SK-N-SH (cell line): ENCODE results near the gene DCK. TPM values are rescaled to one million over a fixed set of nuclear protein-coding genes. Genes with fewer than 3 reads are reported as not detected.
"Not testable (repeated sequence)": the region's sequence is repeated elsewhere in the genome, so short reads cannot be mapped to it uniquely, and the experiment has no call there.

Experiments
- CTCF ChIA-PET: fragments of 300-600, 350-600 bp; formaldehyde crosslinking; extraction: SDS; loops from one replicate; lab custom pipeline; 2021; lab: Yijun Ruan, JAX
- POLR2A ChIA-PET: fragments of 350-600 bp; sonication (Branson Sonifier 250); formaldehyde crosslinking; extraction: SDS; loops from one replicate; lab custom pipeline; 2020; ENCODE audit warnings: antibody characterized with exemption, inconsistent platforms; lab: Yijun Ruan, JAX
- DNase-seq: peaks from one replicate; pipeline ENCODE4 v3.0.0; 2012
- H2AFZ ChIP-seq: fragments of 200-600 bp; sonication (generic); 2 replicates; pipeline ENCODE4 v1.8.1; 2016; ENCODE audit warnings: antibody characterized with exemption, mild to moderate bottlenecking, low read depth
- H3F3A ChIP-seq: fragments of 200-600 bp; sonication (generic); replicated peaks from 2 replicates; pipeline ENCODE3; 2016; ENCODE audit warnings: antibody characterized with exemption, mild to moderate bottlenecking; ENCODE audit not compliant: insufficient read depth
- H3K27ac ChIP-seq, 2 experiments: fragments of 200-500 bp in 1 of 2; fragments of 200-600 bp in 1 of 2; sonication (Bioruptor generic) in 1 of 2; sonication (generic), shearing (Covaris generic) in 1 of 2; 2 replicates each; pipeline versions ENCODE4 v1.5.1 to v1.6.1; 2014 to 2016; ENCODE audit warnings: low read depth in 2 of 2, inconsistent platforms in 1 of 2, low read length in 1 of 2, mild to moderate bottlenecking in 1 of 2, mixed read lengths in 1 of 2
- H3K27me3 ChIP-seq: fragments of 200-600 bp; sonication (generic), shearing (Covaris generic); 2 replicates; pipeline ENCODE4 v1.6.1; 2016; ENCODE audit warnings: mixed run types; ENCODE audit not compliant: insufficient read depth
- H3K36me3 ChIP-seq, 2 experiments: fragments of 200-500 bp in 1 of 2; fragments of 200-600 bp in 1 of 2; sonication (Bioruptor generic) in 1 of 2; sonication (generic) in 1 of 2; replicated peaks in 1 of 2; 2 replicates each; pipeline versions ENCODE3 to v1.5.1; 2014 to 2016; ENCODE audit warnings: low read length in 1 of 2, mild to moderate bottlenecking in 1 of 2; ENCODE audit not compliant: insufficient read depth in 2 of 2, control insufficient read depth in 1 of 2
- H3K4me1 ChIP-seq, 2 experiments: fragments of 200-500 bp in 1 of 2; fragments of 200-600 bp in 1 of 2; sonication (Bioruptor generic) in 1 of 2; sonication (generic), shearing (Covaris generic) in 1 of 2; 2 replicates each; pipeline versions ENCODE4 v1.5.1 to v1.6.1; 2014 to 2016; ENCODE audit warnings: low read depth in 1 of 2, low read length in 1 of 2, mixed run types in 1 of 2; ENCODE audit not compliant: insufficient read depth in 2 of 2, control insufficient read depth in 1 of 2
- H3K4me2 ChIP-seq: fragments of 200-600 bp; sonication (generic), shearing (Covaris generic); 2 replicates; pipeline ENCODE4 v1.6.1; 2017; ENCODE audit warnings: mixed run types
- H3K4me3 ChIP-seq, 2 experiments: fragments of 200-500 bp in 1 of 2; fragments of 200-600 bp in 1 of 2; sonication (Bioruptor generic) in 1 of 2; sonication (generic), shearing (Covaris generic) in 1 of 2; 2 replicates each; pipeline versions ENCODE4 v1.5.1 to v1.8.1; 2014 to 2016; ENCODE audit warnings: low read depth in 2 of 2, inconsistent platforms in 1 of 2, low read length in 1 of 2, mild to moderate bottlenecking in 1 of 2, mixed read lengths in 1 of 2, moderate library complexity in 1 of 2
- H3K79me2 ChIP-seq: fragments of 200-600 bp; sonication (generic); 2 replicates; pipeline ENCODE4 v1.8.1; 2017; ENCODE audit warnings: mild to moderate bottlenecking; ENCODE audit not compliant: insufficient read depth
- H3K9ac ChIP-seq: fragments of 200-600 bp; sonication (generic); 2 replicates; pipeline ENCODE4 v1.6.1; 2017; ENCODE audit warnings: mixed run types
- H3K9me2 ChIP-seq: fragments of 200-600 bp; sonication (generic); 2 replicates; pipeline ENCODE4 v1.6.1; 2017; ENCODE audit warnings: mixed run types
- H3K9me3 ChIP-seq: fragments of 200-600 bp; sonication (generic); 2 replicates; pipeline ENCODE4 v1.6.1; 2017; ENCODE audit warnings: mixed run types, mild to moderate bottlenecking, moderate library complexity
- H4K20me1 ChIP-seq: fragments of 200-600 bp; sonication (generic); 2 replicates; pipeline ENCODE4 v1.6.1; 2017; ENCODE audit warnings: mild to moderate bottlenecking, mixed run types; ENCODE audit not compliant: insufficient read depth
- CHD2 ChIP-seq: fragments of 150-350 bp; IDR thresholded peaks from 2 replicates; pipeline ENCODE4 v1.6.1; 2018; ENCODE audit warnings: low read length; ENCODE audit not compliant: partially characterized antibody
- CTCF ChIP-seq: fragments of 200-600 bp; sonication (generic); IDR thresholded peaks from 2 replicates; pipeline ENCODE4 v1.6.1; 2017; ENCODE audit warnings: antibody characterized with exemption, mild to moderate bottlenecking, moderate library complexity
- ELF1 ChIP-seq: IDR thresholded peaks from 2 replicates; pipeline ENCODE4 v1.4.0; 2012
- EP300 ChIP-seq, 2 experiments: IDR thresholded peaks; 2 replicates each; pipeline versions ENCODE4 v1.4.0 to v1.6.1; 2012; ENCODE audit warnings: borderline replicate concordance in 1 of 2, low read depth in 1 of 2, low read length in 1 of 2
- EZH2phosphoT487 ChIP-seq: fragments of 200-600 bp; sonication (generic); IDR thresholded peaks from 2 replicates; pipeline ENCODE4 v1.6.1; 2017; ENCODE audit warnings: low read depth, mixed run types, mild to moderate bottlenecking, antibody characterized with exemption, moderate library complexity, borderline replicate concordance
- FOXJ3 ChIP-seq: sonication (generic); formaldehyde crosslinking; IDR thresholded peaks from 2 replicates; pipeline ENCODE4 v1.5.1; 2020; ENCODE audit warnings: mild to moderate bottlenecking, missing genetic modification reagents
- GATA2 ChIP-seq: sonication (generic); formaldehyde crosslinking; IDR thresholded peaks from 2 replicates; pipeline ENCODE4 v1.5.0; 2020; ENCODE audit warnings: mild to moderate bottlenecking, missing genetic modification reagents
- MAX ChIP-seq: IDR thresholded peaks from 2 replicates; pipeline ENCODE4 v1.4.0; 2012; ENCODE audit warnings: low read depth
- MEF2A ChIP-seq: IDR thresholded peaks from 2 replicates; pipeline ENCODE4 v1.4.0; 2012; ENCODE audit warnings: low read depth, borderline replicate concordance
- NRF1 ChIP-seq: IDR thresholded peaks from 2 replicates; pipeline ENCODE4 v1.6.1; 2012; ENCODE audit warnings: low read depth, mild to moderate bottlenecking, low read length
- RCOR1 ChIP-seq: fragments of 150-350 bp; IDR thresholded peaks from 2 replicates; pipeline ENCODE4 v1.6.1; 2017; ENCODE audit warnings: antibody characterized with exemption, low read length
- SMC3 ChIP-seq: IDR thresholded peaks from 2 replicates; pipeline ENCODE4 v1.6.1; 2012; ENCODE audit warnings: low read depth, low read length, improper control_type of control experiment
- TAF1 ChIP-seq: IDR thresholded peaks from 2 replicates; pipeline ENCODE4 v1.6.1; 2012; ENCODE audit warnings: low read depth, mild to moderate bottlenecking, low read length, moderate library complexity, borderline replicate concordance
- USF1 ChIP-seq: IDR thresholded peaks from 2 replicates; pipeline ENCODE4 v1.4.0; 2012; ENCODE audit warnings: low read depth, borderline replicate concordance
- USF2 ChIP-seq: fragments of 150-350 bp; IDR thresholded peaks from 2 replicates; pipeline ENCODE4 v1.6.1; 2017; ENCODE audit warnings: antibody characterized with exemption, low read length, low read depth, borderline replicate concordance
- YY1 ChIP-seq: IDR thresholded peaks from 2 replicates; pipeline ENCODE4 v1.4.0; 2012; ENCODE audit warnings: low read depth, mild to moderate bottlenecking
- ZBTB33 ChIP-seq: IDR thresholded peaks from 2 replicates; pipeline ENCODE4 v1.4.0; 2012; ENCODE audit warnings: low read depth, borderline replicate concordance
- WGBS: methylation state at CpG from one replicate; pipeline ENCODE4 v1.1.6; 2017; ENCODE audit warnings: low lambda C conversion rate; 5-methylcytosine and 5-hydroxymethylcytosine counted together
- polyA plus RNA-seq, 3 experiments: library from polyadenylated mRNA; depleted of rRNA; stranded (reverse); fragments of >200 nt; gene quantifications; 2 replicates each; pipeline ENCODE4 v1.2.3, GENCODE V29; 2012

The DCK gene
- polyA plus RNA-seq, 1 of the 3 experiments (the other 2 are of a cell fraction): 5.7 TPM

GRCh38 chr4:71017391-71017790 lies 23.9 kb downstream of the DCK start:
- 93% methylated on average over 2 of the region's 2 CpGs for WGBS
- H4K20me1 ChIP-seq, POLR2A ChIA-PET, H2AFZ ChIP-seq, H3K9ac ChIP-seq, H3K27ac ChIP-seq, H3K27me3 ChIP-seq, H3K9me2 ChIP-seq, H3K4me1 ChIP-seq, H3K9me3 ChIP-seq, H3K4me3 ChIP-seq, H3K4me2 ChIP-seq, DNase-seq, CTCF ChIA-PET: not testable (repeated sequence)
- Histone ChIP-seq H3F3A (peaks cover 10% of the 10 kb centered on the region), H3K79me2 (peaks cover 35% of the 10 kb centered on the region), H3K36me3 (peaks cover 3 to 14% of the 10 kb centered on the region in 2 experiments)

- Histone ChIP-seq H3K4me2 (no peak overlapping the region), H2AFZ (no peak overlapping the region), H3K4me3 (no peak overlapping the region), H3K79me2 (peaks cover 40% of the 10 kb centered on the region), H3K9me2 (no peaks in the 10 kb centered on the region; the same call in 1 of the 2 replicates), H3F3A (peaks cover 19% of the 10 kb centered on the region), H3K36me3 (peaks cover 22 to 27% of the 10 kb centered on the region in 2 experiments), H3K9me3 (no peaks in the 10 kb centered on the region), H3K27ac (no peak overlapping the region), H4K20me1 (no peaks in the 10 kb centered on the region), H3K27me3 (no peaks in the 10 kb centered on the region), H3K4me1 (peaks cover 0 to 5% of the 10 kb centered on the region in 2 experiments; a peak in 2 of 4 replicates), H3K9ac (no peak overlapping the region)
- no peak for DNase-seq
- POLR2A ChIA-PET: no interaction called here
- TF ChIP-seq YY1 (no peak), MEF2A (no peak), EZH2phosphoT487 (no peak), SMC3 (no peak), USF2 (no peak), CTCF (no peak), MAX (no peak), USF1 (no peak), NRF1 (no peak), ZBTB33 (no peak), FOXJ3 (no peak), EP300 (IDR thresholded peaks at IDR 0.05; ENCODE audit: borderline replicate concordance in 1 of 2, low read depth in 1 of 2, low read length in 1 of 2) (no peak), CHD2 (no peak), RCOR1 (no peak), GATA2 (no peak), TAF1 (no peak), ELF1 (no peak)
- CTCF ChIA-PET: interaction anchor here (0.7 to 1.0 kb wide), 2 partner anchors 10 to 138 kb away, joined by 4 to 10 read pairs; no protein-coding TSS in a partner anchor
- 91% methylated on average over 1 of the region's 1 CpG for WGBS
These were observed 27.2 kb downstream of the DCK start for GRCh38 chr4:71020611-71021010.
